ENCODE results near the gene SPO11. TPM values are rescaled to one million over a fixed set of nuclear protein-coding genes. Genes with fewer than 3 reads are reported as not detected.

Gene SPO11
- total and polyA plus RNA-seq, 2 of the 4 experiments (the other 2 are of a cell fraction), result not detected

- Histone ChIP-seq H3K18ac (ENCODE audit: low read depth, low read length) (no peak overlapping the region), H3K4me1 (ENCODE audit: control insufficient read depth, insufficient read depth, low read length) (no peaks in the 10 kb centered on the region), H4K8ac (ENCODE audit: low read depth in 2 of 2, low read length in 2 of 2) (no peak overlapping the region), H3K23ac (ENCODE audit: low read depth, low read length) (no peak overlapping the region), H3K27me3 (ENCODE audit: control insufficient read depth, insufficient read depth, low read length) (no peaks in the 10 kb centered on the region), H2BK5ac (ENCODE audit: low read depth, low read length, poor library complexity, severe bottlenecking) (no peak overlapping the region), H4K20me1 (ENCODE audit: insufficient read depth, low read length) (no peaks in the 10 kb centered on the region), H3K79me1 (ENCODE audit: low read depth in 1 of 2, low read length in 2 of 2) (peaks cover 5 to 7% of the 10 kb centered on the region in 2 experiments; a peak in 3 of 4 replicates), H3K14ac (replicated peaks; ENCODE audit: low read depth, low read length) (no peak overlapping the region), H2AK9ac (replicated peaks; ENCODE audit: low read depth, low read length, poor library complexity) (no peak overlapping the region), H2AK5ac (ENCODE audit: low read depth, low read length) (no peak overlapping the region), H2AFZ (replicated peaks; ENCODE audit: low read length, poor library complexity) (no peak overlapping the region), H3K4me3 (ENCODE audit: insufficient read depth, low read depth, low read length) (no peak overlapping the region), H2BK120ac (ENCODE audit: low read depth, low read length) (no peak overlapping the region), H3K56ac (ENCODE audit: extremely low read depth, insufficient read depth, low read length) (no peak overlapping the region), H2BK20ac (ENCODE audit: low read depth, low read length) (no peak overlapping the region), H3K27ac (ENCODE audit: insufficient read depth, low read length) (no peak overlapping the region), H2BK15ac (ENCODE audit: low read depth, low read length) (no peak overlapping the region), H4K5ac (ENCODE audit: low read depth, low read length) (no peak overlapping the region), H3K4me2 (ENCODE audit: low read depth, low read length) (no peak overlapping the region), H3K36me3 (ENCODE audit: control insufficient read depth, insufficient read depth, low read length) (peaks cover 76% of the 10 kb centered on the region), H3K9ac (ENCODE audit: low read depth, low read length) (no peak overlapping the region), H4K91ac (ENCODE audit: insufficient read depth, low read depth, low read length) (no peak overlapping the region), H3K9me1 (ENCODE audit: insufficient read depth, low read length) (no peaks in the 10 kb centered on the region), H3K9me3 (ENCODE audit: control insufficient read depth, insufficient read depth, low read length) (no peaks in the 10 kb centered on the region), H3K4ac (ENCODE audit: low read depth, low read length) (no peak overlapping the region)
- DNase-seq (no peak), ATAC-seq (ENCODE audit: low read depth) (no peak)
- ChIA-PET CTCF (no interaction called here), POLR2A (ENCODE audit: unreplicated experiment) (no interaction called here)
- dilution Hi-C loops (cut with HindIII; ENCODE audit: low sequenced_read_pairs, unreplicated experiment) (no loop called here), intact Hi-C loops (cut with micrococcal nuclease) (no loop called here), in situ Hi-C loops (cut with MboI; ENCODE audit: low sequenced_read_pairs) (loop anchor here (25.0 kb wide), 1 partner anchor 983 kb away; the partner anchor contains the start of genes AURKA and CSTF1)
- BruUV-seq (replicated peaks), result no TSS peak
- WGBS, 2 experiments (ENCODE audit: extremely low coverage in 2 of 2, insufficient read length in 1 of 2), result 100% methylated on average over 6 of the region's 9 CpGs; no CpG with 5 or more reads in 1 of the 2 experiments
- TF ChIP-seq ELK1 (IDR thresholded peaks at IDR 0.05; ENCODE audit: borderline replicate concordance, low read depth, low read length) (no peak), SMC3 (IDR thresholded peaks at IDR 0.05; ENCODE audit: low read depth, low read length) (no peak), MXI1 (IDR thresholded peaks at IDR 0.05; ENCODE audit: borderline replicate concordance, low read depth, low read length) (no peak), MAFK (IDR thresholded peaks at IDR 0.05; ENCODE audit: low read depth, low read length) (no peak), CEBPB (IDR thresholded peaks at IDR 0.05; ENCODE audit: low read depth, low read length) (no peak), NFE2L2 (IDR thresholded peaks at IDR 0.05; ENCODE audit: low read depth, low read length) (no peak), BHLHE40 (IDR thresholded peaks at IDR 0.05; ENCODE audit: low read depth, low read length) (no peak), RAD21 (IDR thresholded peaks at IDR 0.05; ENCODE audit: low read length) (no peak), CHD1 (IDR thresholded peaks at IDR 0.05; ENCODE audit: low read depth, low read length) (no peak), USF2 (IDR thresholded peaks at IDR 0.05; ENCODE audit: low read depth, low read length) (no peak), FOS (IDR thresholded peaks at IDR 0.05; ENCODE audit: low read depth, low read length) (no peak), RFX5 (IDR thresholded peaks at IDR 0.05; ENCODE audit: low read depth, low read length) (no peak)
These were observed 40.7 kb downstream of the SPO11 start for GRCh38 chr20:57370316-57370715.

Data from IMR-90 (cell line).